22Rv1 (cell line): ENCODE measurements around the gene DAGLB.

Experiments used
- ZFX ChIP-seq: fragments of 450-650 bp; IDR thresholded peaks from 2 replicates; pipeline ENCODE4 v1.6.1; 2017; ENCODE audit warnings: antibody characterized with exemption, borderline replicate concordance
- TF ChIP-seq, protein P1 (sequence below): fragments of 450-650 bp; IDR thresholded peaks from 2 replicates; pipeline ENCODE4 v1.5.1; 2017; ENCODE audit warnings: mild to moderate bottlenecking

DNA sequence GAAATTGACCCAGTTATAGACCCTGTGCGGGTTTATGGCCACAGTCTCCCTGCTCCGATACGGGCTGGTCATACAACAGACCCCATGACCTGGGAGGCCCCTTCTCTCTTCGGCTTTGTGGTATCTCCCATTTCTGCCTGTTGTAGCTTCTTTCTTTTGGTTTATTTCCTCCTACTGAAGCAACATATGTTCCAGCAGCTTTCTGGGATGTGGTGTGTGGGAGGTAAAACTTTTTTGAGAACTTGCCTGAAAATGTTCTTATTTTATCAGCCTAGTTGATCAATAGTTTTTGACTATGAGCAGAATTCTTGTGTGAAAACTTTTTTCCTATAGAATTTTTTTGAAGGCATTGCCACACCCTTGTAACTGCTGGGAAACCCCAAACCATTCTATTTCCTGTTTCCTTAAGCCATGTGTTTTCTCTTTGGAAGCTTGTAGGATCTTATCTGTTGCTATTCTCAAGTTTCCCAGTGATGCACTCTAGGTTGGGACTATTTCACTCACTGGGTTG lies 80.0 kb downstream of the DAGLB start:
- TF ChIP-seq, protein P1, sequence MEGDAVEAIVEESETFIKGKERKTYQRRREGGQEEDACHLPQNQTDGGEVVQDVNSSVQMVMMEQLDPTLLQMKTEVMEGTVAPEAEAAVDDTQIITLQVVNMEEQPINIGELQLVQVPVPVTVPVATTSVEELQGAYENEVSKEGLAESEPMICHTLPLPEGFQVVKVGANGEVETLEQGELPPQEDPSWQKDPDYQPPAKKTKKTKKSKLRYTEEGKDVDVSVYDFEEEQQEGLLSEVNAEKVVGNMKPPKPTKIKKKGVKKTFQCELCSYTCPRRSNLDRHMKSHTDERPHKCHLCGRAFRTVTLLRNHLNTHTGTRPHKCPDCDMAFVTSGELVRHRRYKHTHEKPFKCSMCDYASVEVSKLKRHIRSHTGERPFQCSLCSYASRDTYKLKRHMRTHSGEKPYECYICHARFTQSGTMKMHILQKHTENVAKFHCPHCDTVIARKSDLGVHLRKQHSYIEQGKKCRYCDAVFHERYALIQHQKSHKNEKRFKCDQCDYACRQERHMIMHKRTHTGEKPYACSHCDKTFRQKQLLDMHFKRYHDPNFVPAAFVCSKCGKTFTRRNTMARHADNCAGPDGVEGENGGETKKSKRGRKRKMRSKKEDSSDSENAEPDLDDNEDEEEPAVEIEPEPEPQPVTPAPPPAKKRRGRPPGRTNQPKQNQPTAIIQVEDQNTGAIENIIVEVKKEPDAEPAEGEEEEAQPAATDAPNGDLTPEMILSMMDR, result no peak
- no peak for TF ChIP-seq ZFX
